Tibial nerve (tissue), 4 donors: ENCODE data around the gene MSX1. TPM values are rescaled to one million over a fixed set of nuclear protein-coding genes. Genes with fewer than 3 reads are reported as not detected.

Source experiments
- DNase-seq, 2 donors: peaks; one replicate each; pipeline ENCODE4 v3.0.0-alpha.2; 2019; ENCODE audit warnings: low spot score in 2 of 2
- H3K27ac ChIP-seq, 4 donors: fragments of 200-600 bp; sonication (generic) in 3 of 4; one replicate each; pipeline ENCODE4 v1.5.1; 2017 to 2019; ENCODE audit warnings: mild to moderate bottlenecking in 1 of 4
- H3K27me3 ChIP-seq, 2 donors: fragments of 200-600 bp; sonication (generic) in 1 of 2; one replicate each; pipeline versions ENCODE4 v1.5.1 to v1.6.0; 2017 to 2019
- H3K36me3 ChIP-seq, 3 donors: fragments of 200-600 bp; sonication (generic); one replicate each; pipeline ENCODE4 v1.5.1; 2018 to 2019
- H3K4me1 ChIP-seq, 4 donors: fragments of 200-600 bp; sonication (generic) in 3 of 4; one replicate each; pipeline ENCODE4 v1.5.1; 2017 to 2019
- H3K4me3 ChIP-seq, 4 donors: fragments of 200-600 bp; sonication (generic) in 3 of 4; one replicate each; pipeline ENCODE4 v1.5.1; 2017 to 2019; ENCODE audit warnings: mild to moderate bottlenecking in 1 of 4, moderate library complexity in 1 of 4
- H3K9me3 ChIP-seq, 4 donors: fragments of 200-600 bp; sonication (generic) in 3 of 4; one replicate each; pipeline ENCODE4 v1.5.1; 2017 to 2019
- EP300 ChIP-seq, 2 donors: sonication (generic); formaldehyde crosslinking; IDR thresholded peaks; one replicate each; pipeline ENCODE4 v1.6.1; 2017; ENCODE audit warnings: antibody characterized with exemption in 2 of 2, mild to moderate bottlenecking in 1 of 2
- POLR2A ChIP-seq, 2 donors: fragments of 450-650 bp; IDR thresholded peaks; one replicate each; pipeline ENCODE4 v1.6.1; 2017; ENCODE audit warnings: antibody characterized with exemption in 2 of 2, mild to moderate bottlenecking in 2 of 2, moderate library complexity in 2 of 2
- WGBS, 2 donors: methylation state at CpG; one replicate each; pipeline ENCODE4 v1.1.5; 2018; 5-methylcytosine and 5-hydroxymethylcytosine counted together
- total RNA-seq, 4 donors: library from RNA; depleted of rRNA; stranded (reverse); fragments of >200 nt; gene quantifications; one replicate each; pipeline ENCODE4 v1.1.0, GENCODE V29; 2016
- TF ChIP-seq, protein P1 (sequence below), 5 experiments: fragments of 200-600 bp in 3 of 5; fragments of 450-650 bp in 2 of 5; sonication (generic) in 3 of 5; IDR thresholded peaks; one replicate each; pipeline ENCODE4 v1.5.1; 2016 to 2019; ENCODE audit warnings: antibody characterized with exemption in 5 of 5, mild to moderate bottlenecking in 3 of 5, moderate library complexity in 2 of 5

The MSX1 gene
- total RNA-seq, 4 donors from 2014 or later, result 9.4 to 42.3 (median 21.7) TPM

DNA sequence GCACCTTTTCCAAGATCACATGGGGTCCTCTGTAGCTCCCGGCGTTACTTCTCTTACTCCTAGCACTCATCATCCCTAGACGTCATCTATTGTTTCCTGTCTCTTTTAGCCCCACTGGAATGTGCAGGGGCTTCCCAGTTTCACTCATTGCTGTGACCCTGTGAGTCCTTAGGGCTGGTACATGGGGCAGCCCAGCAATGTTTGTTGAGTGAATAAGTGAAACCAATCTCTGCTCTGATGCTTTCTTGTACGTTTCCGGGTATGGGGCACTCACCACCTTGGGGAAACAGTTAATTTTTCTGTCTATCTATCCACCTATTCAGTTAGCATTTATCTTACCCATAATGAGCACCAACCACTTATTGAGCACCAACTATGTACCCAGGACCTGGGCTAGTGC, 16.1 kb downstream of the MSX1 start:
- Histone ChIP-seq H3K9me3 (no peaks in the 10 kb centered on the region), H3K4me3 (no peak overlapping the region), H3K27me3 (peaks cover 0 to 67% of the 10 kb centered on the region in 2 donors), H3K36me3 (no peaks in the 10 kb centered on the region), H3K4me1 (peaks cover 0 to 22% (median 0%) of the 10 kb centered on the region in 4 donors), H3K27ac (no peak overlapping the region)
- TF ChIP-seq POLR2A (IDR thresholded peaks at IDR 0.05), result no peak
- TF ChIP-seq, protein P1, sequence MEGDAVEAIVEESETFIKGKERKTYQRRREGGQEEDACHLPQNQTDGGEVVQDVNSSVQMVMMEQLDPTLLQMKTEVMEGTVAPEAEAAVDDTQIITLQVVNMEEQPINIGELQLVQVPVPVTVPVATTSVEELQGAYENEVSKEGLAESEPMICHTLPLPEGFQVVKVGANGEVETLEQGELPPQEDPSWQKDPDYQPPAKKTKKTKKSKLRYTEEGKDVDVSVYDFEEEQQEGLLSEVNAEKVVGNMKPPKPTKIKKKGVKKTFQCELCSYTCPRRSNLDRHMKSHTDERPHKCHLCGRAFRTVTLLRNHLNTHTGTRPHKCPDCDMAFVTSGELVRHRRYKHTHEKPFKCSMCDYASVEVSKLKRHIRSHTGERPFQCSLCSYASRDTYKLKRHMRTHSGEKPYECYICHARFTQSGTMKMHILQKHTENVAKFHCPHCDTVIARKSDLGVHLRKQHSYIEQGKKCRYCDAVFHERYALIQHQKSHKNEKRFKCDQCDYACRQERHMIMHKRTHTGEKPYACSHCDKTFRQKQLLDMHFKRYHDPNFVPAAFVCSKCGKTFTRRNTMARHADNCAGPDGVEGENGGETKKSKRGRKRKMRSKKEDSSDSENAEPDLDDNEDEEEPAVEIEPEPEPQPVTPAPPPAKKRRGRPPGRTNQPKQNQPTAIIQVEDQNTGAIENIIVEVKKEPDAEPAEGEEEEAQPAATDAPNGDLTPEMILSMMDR (IDR thresholded peaks at IDR 0.05), result no peak
- TF ChIP-seq EP300 (IDR thresholded peaks at IDR 0.05), result no peak
- 36 to 48% methylated on average over 5 of the region's 5 CpGs for WGBS, 2 donors
- DNase-seq, result no peak

DNA sequence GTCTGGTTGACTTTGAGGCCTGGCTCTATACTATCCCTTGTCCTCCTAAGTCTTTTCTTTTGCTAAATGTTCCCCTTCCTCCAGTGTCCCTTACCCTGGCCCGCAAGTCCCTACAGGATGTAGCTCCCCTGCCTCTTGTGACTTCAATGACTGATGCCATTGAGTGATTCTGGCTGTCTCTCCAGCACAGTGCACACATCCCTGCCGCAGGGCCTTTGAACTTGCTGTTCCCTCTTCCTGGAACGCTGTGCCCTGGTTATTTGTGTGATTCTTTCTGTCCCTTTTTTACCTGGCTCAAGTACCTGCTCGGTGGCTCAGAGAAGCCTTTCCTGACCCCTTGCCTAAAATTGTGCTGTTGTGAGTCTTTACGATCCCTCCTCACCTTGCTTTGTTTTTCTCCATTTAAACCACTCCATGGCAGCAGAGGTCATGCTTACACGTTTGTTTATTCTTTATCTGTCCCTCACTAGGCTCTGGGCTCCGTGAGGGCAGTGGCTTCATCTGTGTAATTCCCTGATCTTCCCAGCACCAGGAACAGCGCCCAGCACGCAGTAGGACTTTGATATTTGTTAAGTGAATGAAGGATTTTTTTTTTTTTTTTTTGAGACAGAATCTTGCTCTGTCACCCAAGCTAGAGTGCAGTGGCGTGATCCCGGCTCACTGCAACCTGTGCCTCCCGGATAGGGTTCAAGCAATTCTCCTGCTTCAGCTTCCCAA, 17.6 kb downstream of the MSX1 start:
- H3K4me1 ChIP-seq, result peaks cover 0 to 7% (median 0%) of the 10 kb centered on the region in 4 donors
- TF ChIP-seq, protein P1 (IDR thresholded peaks at IDR 0.05), result no peak
- TF ChIP-seq EP300 (IDR thresholded peaks at IDR 0.05) (no peak), POLR2A (IDR thresholded peaks at IDR 0.05) (no peak)
- H3K9me3 ChIP-seq, result no peaks in the 10 kb centered on the region
- no peak for DNase-seq
- no peak overlapping the region for H3K27ac ChIP-seq
- H3K36me3 ChIP-seq, result no peaks in the 10 kb centered on the region
- WGBS, 2 donors, result 78 to 87% methylated on average over 12 of the region's 12 CpGs
- no peak overlapping the region for H3K4me3 ChIP-seq
- peaks cover 0 to 52% of the 10 kb centered on the region in 2 donors for H3K27me3 ChIP-seq

DNA sequence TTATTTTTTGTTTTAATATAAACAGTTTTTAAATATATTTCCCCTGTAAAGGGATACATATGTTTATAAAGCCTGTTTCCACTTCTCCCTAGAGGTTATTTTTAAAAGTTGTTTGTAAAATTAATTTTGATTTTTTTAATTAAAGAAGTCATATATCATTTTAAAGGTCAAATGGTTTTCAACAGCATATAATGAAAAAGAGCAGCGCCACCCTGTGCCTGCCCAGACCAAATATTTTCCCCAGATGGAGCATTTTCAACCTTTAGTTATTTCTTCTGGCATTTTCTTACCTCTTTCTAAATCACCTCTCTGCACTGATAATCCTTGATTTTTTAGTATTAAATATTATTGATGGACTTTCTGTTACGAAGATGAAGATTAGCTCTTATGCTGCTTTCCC, 21.0 kb downstream of the MSX1 start:
- Histone ChIP-seq H3K4me3 (no peak overlapping the region), H3K9me3 (no peaks in the 10 kb centered on the region), H3K27me3 (peaks cover 0 to 18% of the 10 kb centered on the region in 2 donors), H3K27ac (peak overlapping the region in 1 of 4 donors; percentile 41), H3K36me3 (no peaks in the 10 kb centered on the region), H3K4me1 (no peaks in the 10 kb centered on the region)
- DNase-seq, result no peak
- 79 to 83% methylated on average over 2 of the region's 2 CpGs for WGBS, 2 donors
- TF ChIP-seq, protein P1 (IDR thresholded peaks at IDR 0.05), result no peak
- no peak for TF ChIP-seq POLR2A (IDR thresholded peaks at IDR 0.05)
- TF ChIP-seq EP300 (IDR thresholded peaks at IDR 0.05), result no peak

DNA sequence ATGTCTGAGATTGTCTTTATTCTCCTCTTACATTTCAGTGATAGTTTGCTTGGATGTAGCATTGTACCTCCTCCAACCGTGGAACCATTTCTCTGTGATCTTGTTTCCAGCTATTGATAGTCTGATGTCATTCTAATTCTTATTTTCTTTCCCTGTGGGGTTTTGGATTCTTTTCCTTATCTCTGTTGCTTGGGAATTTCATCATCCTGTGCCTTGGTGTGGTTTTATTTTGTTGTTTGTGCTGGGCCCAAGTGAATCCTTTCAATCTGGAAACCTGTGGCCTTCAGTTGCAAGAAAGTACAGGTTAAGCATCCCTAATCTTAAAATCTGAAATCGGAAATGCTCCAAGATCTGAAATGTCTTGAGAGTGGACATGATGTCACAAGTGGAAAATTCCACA, 22.0 kb downstream of the MSX1 start:
- H3K9me3 ChIP-seq, result no peaks in the 10 kb centered on the region
- WGBS, 2 donors, result 67 to 73% methylated on average over 2 of the region's 2 CpGs
- TF ChIP-seq, protein P1 (IDR thresholded peaks at IDR 0.05), result no peak
- TF ChIP-seq EP300 (IDR thresholded peaks at IDR 0.05) (no peak), POLR2A (IDR thresholded peaks at IDR 0.05) (no peak)
- no peak overlapping the region for H3K4me3 ChIP-seq
- H3K36me3 ChIP-seq, result no peaks in the 10 kb centered on the region
- no peak overlapping the region for H3K27ac ChIP-seq
- DNase-seq, result no peak
- H3K27me3 ChIP-seq, result peaks cover 0 to 8% of the 10 kb centered on the region in 2 donors
- H3K4me1 ChIP-seq, result no peaks in the 10 kb centered on the region

DNA sequence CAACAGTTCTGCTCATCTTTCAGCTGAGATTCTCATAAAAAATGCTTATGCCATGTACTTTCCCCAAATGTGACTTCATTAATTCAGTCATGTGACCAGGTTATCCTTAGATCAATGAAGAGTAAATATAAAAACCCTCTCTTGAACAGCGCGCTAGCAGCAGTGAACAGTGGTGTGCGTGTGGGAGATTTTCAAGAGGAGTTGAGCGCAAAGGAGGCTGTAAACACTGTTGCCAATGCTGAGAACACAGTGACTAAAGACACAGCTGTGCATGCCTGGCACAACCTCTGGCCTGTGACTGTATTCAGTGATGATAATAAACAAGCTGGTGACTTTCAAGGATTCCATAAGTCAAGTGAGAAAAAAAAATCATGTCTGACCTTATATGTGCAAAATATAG, 25.1 kb downstream of the MSX1 start:
- Histone ChIP-seq H3K27me3 (no peaks in the 10 kb centered on the region), H3K4me3 (no peak overlapping the region), H3K4me1 (no peaks in the 10 kb centered on the region), H3K9me3 (no peaks in the 10 kb centered on the region), H3K36me3 (no peaks in the 10 kb centered on the region), H3K27ac (no peak overlapping the region)
- 81 to 82% methylated on average over 4 of the region's 4 CpGs for WGBS, 2 donors
- DNase-seq, result no peak
- TF ChIP-seq, protein P1 (IDR thresholded peaks at IDR 0.05), result no peak
- TF ChIP-seq POLR2A (IDR thresholded peaks at IDR 0.05), result no peak
- no peak for TF ChIP-seq EP300 (IDR thresholded peaks at IDR 0.05)
